Cardiac muscle cell (in vitro differentiated cells and primary cell): ENCODE data around the gene PGLYRP1. TPM values are rescaled to one million over a fixed set of nuclear protein-coding genes. Genes with fewer than 3 reads are reported as not detected.

Experiments
- DNase-seq, 2 donors: peaks; one replicate each; pipeline versions ENCODE4 v3.0.0 to v3.0.0-alpha.2; 2010 to 2017; ENCODE audit warnings: low read depth in 1 of 2, low spot score in 1 of 2
- H3K27ac ChIP-seq: fragments of 200-600 bp; sonication (generic); 2 replicates; pipeline ENCODE4 v1.5.1; 2016
- H3K27me3 ChIP-seq: fragments of 200-600 bp; sonication (generic); 2 replicates; pipeline ENCODE4 v1.6.0; 2016; ENCODE audit warnings: control low read depth
- H3K36me3 ChIP-seq: fragments of 200-600 bp; sonication (generic); 2 replicates; pipeline ENCODE4 v1.5.1; 2016; ENCODE audit warnings: control low read depth
- H3K4me1 ChIP-seq: fragments of 200-600 bp; sonication (generic); 2 replicates; pipeline ENCODE4 v1.8.1; 2017; ENCODE audit warnings: low read depth, mild to moderate bottlenecking, mixed run types
- H3K4me3 ChIP-seq: fragments of 200-600 bp; sonication (generic); 2 replicates; pipeline ENCODE4 v1.5.1; 2016; ENCODE audit warnings: mild to moderate bottlenecking
- H3K9me3 ChIP-seq: fragments of 200-600 bp; sonication (generic); 2 replicates; pipeline ENCODE4 v1.5.1; 2017; ENCODE audit warnings: low read depth, mild to moderate bottlenecking, control low read depth
- CTCF ChIP-seq: IDR thresholded peaks from 2 replicates; pipeline ENCODE4 v1.5.1; 2012; ENCODE audit warnings: low read depth, mild to moderate bottlenecking, low read length
- polyA plus RNA-seq: library from polyadenylated mRNA; unstranded; fragments of >200 nt; fragmentation: Nextera tagmentation; extraction: Ambion mirVana; gene quantifications from 2 replicates; pipeline ENCODE4 v1.2.1, GENCODE V29; 2016
- total RNA-seq: library from RNA; depleted of rRNA; stranded (reverse); fragments of >200 nt; gene quantifications from 2 replicates; pipeline ENCODE4 v1.2.3, GENCODE V29; 2016

Gene PGLYRP1
- total and polyA plus RNA-seq, 2 experiments from 2014 or later = 0.20 TPM; not detected in 1

- Histone ChIP-seq H3K27ac (no peak overlapping the region), H3K36me3 (no peaks in the 10 kb centered on the region), H3K4me1 (no peaks in the 10 kb centered on the region), H3K27me3 (peaks cover 12% of the 10 kb centered on the region), H3K9me3 (no peaks in the 10 kb centered on the region), H3K4me3 (no peak overlapping the region)
- peak in 1 of 2 donors; percentile 42 for DNase-seq
- TF ChIP-seq CTCF = no peak
Measured at GRCh38 chr19:45999653-46000121, 23.2 kb downstream of the PGLYRP1 start.

DNA sequence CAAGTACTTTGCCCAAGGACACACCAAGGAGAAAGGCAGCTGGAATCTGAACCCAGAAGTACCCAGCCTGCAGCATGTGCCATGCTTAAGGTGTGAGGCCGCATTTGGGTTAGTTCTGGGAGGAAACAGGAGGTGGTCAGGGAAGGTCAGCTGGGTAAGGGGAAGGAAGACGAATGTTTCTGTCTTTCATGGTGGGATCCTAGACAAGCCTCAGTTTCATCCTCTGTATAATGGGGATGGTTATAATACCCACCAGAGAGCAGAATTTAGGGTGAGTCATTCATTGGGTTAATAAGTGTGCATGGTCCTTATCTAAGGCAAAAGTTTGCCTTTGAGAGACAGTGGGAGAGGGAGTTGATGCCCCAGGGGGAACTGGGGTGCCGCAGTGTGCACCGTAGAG is 24.0 kb downstream of the PGLYRP1 start:
- H3K4me3 ChIP-seq = no peak overlapping the region
- TF ChIP-seq CTCF = no peak
- H3K9me3 ChIP-seq = no peaks in the 10 kb centered on the region
- no peak for DNase-seq
- H3K27ac ChIP-seq = no peak overlapping the region
- no peaks in the 10 kb centered on the region for H3K4me1 ChIP-seq
- peaks cover 12% of the 10 kb centered on the region for H3K27me3 ChIP-seq
- no peaks in the 10 kb centered on the region for H3K36me3 ChIP-seq

DNA sequence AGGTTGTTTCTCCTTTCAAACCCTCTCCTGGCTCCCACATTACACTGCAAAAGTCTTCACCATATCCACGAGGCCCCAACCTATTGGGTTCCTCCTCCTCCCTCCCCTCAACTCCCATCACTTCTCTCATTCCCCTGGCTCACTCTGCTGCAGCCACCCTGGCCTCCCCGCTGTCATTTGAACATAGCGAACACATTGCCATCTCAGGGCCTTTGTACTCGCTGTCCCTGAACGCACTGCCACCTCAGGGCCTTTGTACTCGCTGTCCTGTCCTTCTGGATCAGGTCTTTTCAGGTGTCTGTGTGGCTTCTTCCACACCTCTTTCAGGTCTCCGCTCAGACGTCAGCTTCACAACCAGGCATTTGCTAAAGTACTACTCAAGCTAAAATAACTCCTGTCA is 25.9 kb downstream of the PGLYRP1 start:
- Histone ChIP-seq H3K36me3 (no peaks in the 10 kb centered on the region), H3K4me1 (no peaks in the 10 kb centered on the region), H3K27ac (no peak overlapping the region), H3K9me3 (no peaks in the 10 kb centered on the region), H3K27me3 (peaks cover 12% of the 10 kb centered on the region), H3K4me3 (no peak overlapping the region)
- no peak for DNase-seq
- TF ChIP-seq CTCF = no peak

- Histone ChIP-seq H3K27me3 (peaks cover 12% of the 10 kb centered on the region), H3K4me3 (peak overlapping the region; percentile 45), H3K9me3 (no peaks in the 10 kb centered on the region), H3K36me3 (no peaks in the 10 kb centered on the region), H3K4me1 (no peaks in the 10 kb centered on the region), H3K27ac (no peak overlapping the region)
- DNase-seq = peak in 1 of 2 donors; percentile 64
- no peak for TF ChIP-seq CTCF
Measured at GRCh38 chr19:45995715-45996385, 27.0 kb downstream of the PGLYRP1 start.

GRCh38 chr19:45994998-45995714 is 27.7 kb downstream of the PGLYRP1 start, which contains the start of gene CCDC61:
TSS of gene CCDC61 (plus strand) at chr19:45995467. CDS start at chr19:46003019, 7,552 bp downstream.
- Histone ChIP-seq H3K36me3 (no peaks in the 10 kb centered on the region), H3K9me3 (no peaks in the 10 kb centered on the region), H3K4me3 (peak within 1 kb of the TSS; percentile 45), H3K4me1 (no peaks in the 10 kb centered on the region), H3K27ac (no peak within 1 kb of the TSS), H3K27me3 (peaks cover 6% of the 10 kb centered on the region)
- TF ChIP-seq CTCF = no peak
- DNase-seq = peak; percentile 99 to 100
